Measurements from ENCODE around the gene DCC. TPM values are rescaled to one million over a fixed set of nuclear protein-coding genes. Genes with fewer than 3 reads are reported as not detected.

Gene DCC
- total and polyA plus RNA-seq, 9 of the 15 experiments (the other 6 are each of a cell fraction or from before 2014, with no cell fraction given): not detected

DNA sequence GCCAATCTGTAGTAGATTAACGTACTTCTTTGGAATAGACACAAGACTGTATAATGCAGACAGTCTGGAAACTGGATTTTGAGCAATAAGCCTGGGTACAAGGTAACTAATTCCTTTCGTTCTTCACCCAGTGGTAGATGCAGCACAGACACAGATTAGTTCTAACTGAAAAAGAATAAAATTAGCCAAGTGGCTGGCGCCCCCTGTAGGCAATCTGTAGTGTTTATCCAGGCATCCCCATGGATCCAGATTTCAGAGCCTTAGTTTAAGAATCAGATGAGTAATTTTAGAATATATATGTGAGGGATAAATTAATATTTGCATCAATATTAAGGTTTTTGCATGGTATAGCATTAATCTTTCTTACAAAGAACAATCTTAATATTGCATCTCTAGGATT is 563.9 kb downstream of the DCC start:
- Histone ChIP-seq H3K4me1 (replicated peaks in 1 of 2; ENCODE audit: control insufficient read depth in 2 of 2, insufficient read depth in 2 of 2, low read length in 2 of 2) (no peaks in the 10 kb centered on the region), H2AFZ (ENCODE audit: low read depth, low read length) (no peak overlapping the region), H3K4me2 (ENCODE audit: insufficient read depth, low read length) (no peak overlapping the region), H3K9me1 (ENCODE audit: control insufficient read depth, insufficient read depth, low read length) (no peaks in the 10 kb centered on the region), H3K79me2 (ENCODE audit: control insufficient read depth, insufficient read depth, low read length) (no peaks in the 10 kb centered on the region), H3K27ac (ENCODE audit: extremely low read depth, low read depth, low read length) (no peak overlapping the region), H3K4me3 (no peak overlapping the region), H3K9ac (ENCODE audit: insufficient read depth in 1 of 2, low read depth in 2 of 2, low read length in 2 of 2) (no peak overlapping the region), H3K27me3 (ENCODE audit: control insufficient read depth in 2 of 2, insufficient read depth in 2 of 2, low read length in 2 of 2) (no peaks in the 10 kb centered on the region), H3K9me3 (replicated peaks; ENCODE audit: control insufficient read depth, insufficient read depth, low read depth, low read length) (no peaks in the 10 kb centered on the region), H4K20me1 (replicated peaks; ENCODE audit: control insufficient read depth, insufficient read depth, low read length) (no peaks in the 10 kb centered on the region), H3K36me3 (ENCODE audit: control insufficient read depth, insufficient read depth, low read length) (no peaks in the 10 kb centered on the region)
- no TSS peak for BruUV-seq (replicated peaks)
- FAIRE-seq (no peak), ATAC-seq (no peak), DNase-seq (ENCODE audit: extremely low read depth in 1 of 4, low spot score in 3 of 4) (peak in 2 of 4 experiments; percentile 4 to 6)
- intact Hi-C loops (cut with micrococcal nuclease) (no loop called here), in situ Hi-C loops (cut with MboI) (no loop called here)
- 0% methylated on average over 3 of the region's 3 CpGs for WGBS (ENCODE audit: insufficient coverage, low coverage, missing lambda C conversion rate)
- ChIA-PET POLR2A (no interaction called here), CTCF (ENCODE audit: low intra/inter-chr PET ratio) (no interaction called here)
- no peak for TF ChIP-seq SIN3B (IDR thresholded peaks at IDR 0.05; ENCODE audit: low read depth)

DNA sequence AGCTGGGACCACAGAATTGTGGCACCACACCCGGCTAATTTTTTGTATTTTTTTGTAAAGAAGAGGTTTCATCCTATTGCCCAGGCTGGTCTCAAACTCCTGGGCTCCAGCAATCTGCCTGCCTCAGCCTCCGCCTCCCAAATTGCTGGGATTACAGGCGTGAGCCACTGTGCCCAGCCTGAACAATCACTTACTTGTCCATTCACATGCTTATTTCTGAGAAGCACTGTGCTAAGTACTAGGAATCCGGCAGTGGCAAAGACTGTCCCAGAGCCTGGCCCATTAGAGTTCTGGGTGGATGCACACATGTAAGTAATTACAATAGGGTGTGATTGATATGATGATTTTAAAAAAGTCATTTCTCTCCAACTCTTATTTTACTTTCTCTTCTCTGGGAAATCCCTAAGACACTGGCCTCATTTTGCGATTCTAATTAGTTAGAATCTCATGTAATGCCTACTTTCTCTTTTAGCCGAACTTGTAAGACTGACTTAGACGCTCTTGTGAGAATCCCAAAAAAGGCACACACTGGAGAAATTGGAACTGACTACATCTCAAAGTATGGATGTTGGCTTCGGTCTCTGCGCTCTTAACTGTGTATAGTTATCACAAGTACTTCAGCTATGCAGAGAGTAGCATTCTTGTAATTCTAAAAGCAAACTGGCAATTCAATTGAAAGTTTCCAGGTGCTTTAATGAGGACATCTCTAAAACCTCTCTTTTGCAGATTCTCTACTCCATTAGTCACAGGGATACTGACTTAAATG is 567.7 kb downstream of the DCC start:
- no peaks in the 10 kb centered on the region for H3K79me2 ChIP-seq (ENCODE audit: control insufficient read depth, insufficient read depth, low read length)
- H3K27ac ChIP-seq (ENCODE audit: extremely low read depth, low read depth, low read length): no peak overlapping the region
- intact Hi-C loops (cut with micrococcal nuclease) (no loop called here), in situ Hi-C loops (cut with MboI) (no loop called here)
- no peaks in the 10 kb centered on the region for H3K9me1 ChIP-seq (ENCODE audit: control insufficient read depth, insufficient read depth, low read length)
- H3K9me3 ChIP-seq (replicated peaks; ENCODE audit: control insufficient read depth, insufficient read depth, low read depth, low read length): no peaks in the 10 kb centered on the region
- no peaks in the 10 kb centered on the region for H4K20me1 ChIP-seq (replicated peaks; ENCODE audit: control insufficient read depth, insufficient read depth, low read length)
- DNase-seq (ENCODE audit: extremely low read depth in 1 of 4, low spot score in 3 of 4): no peak
- no peak for FAIRE-seq
- H3K4me1 ChIP-seq (replicated peaks in 1 of 2; ENCODE audit: control insufficient read depth in 2 of 2, insufficient read depth in 2 of 2, low read length in 2 of 2): no peaks in the 10 kb centered on the region
- no peak for ATAC-seq
- H3K27me3 ChIP-seq (ENCODE audit: control insufficient read depth in 2 of 2, insufficient read depth in 2 of 2, low read length in 2 of 2): no peaks in the 10 kb centered on the region
- ChIA-PET CTCF (ENCODE audit: low intra/inter-chr PET ratio) (no interaction called here), POLR2A (no interaction called here)
- no TSS peak for BruUV-seq (replicated peaks)
- H3K9ac ChIP-seq (ENCODE audit: insufficient read depth in 1 of 2, low read depth in 2 of 2, low read length in 2 of 2): no peak overlapping the region
- WGBS (ENCODE audit: insufficient coverage, low coverage, missing lambda C conversion rate): 0% methylated on average over 9 of the region's 9 CpGs
- no peaks in the 10 kb centered on the region for H3K36me3 ChIP-seq (ENCODE audit: control insufficient read depth, insufficient read depth, low read length)
- H3K4me3 ChIP-seq: no peak overlapping the region
- no peak overlapping the region for H2AFZ ChIP-seq (ENCODE audit: low read depth, low read length)
- H3K4me2 ChIP-seq (ENCODE audit: insufficient read depth, low read length): no peak overlapping the region
- TF ChIP-seq ZNF79 (CRISPR knock-in tag; IDR thresholded peaks at IDR 0.05; ENCODE audit: low read depth): no peak
- no peak for TF ChIP-seq ZNF57 (CRISPR knock-in tag; IDR thresholded peaks at IDR 0.05)
- TF ChIP-seq ZSCAN32 (CRISPR knock-in tag; IDR thresholded peaks at IDR 0.05): no peak
- TF ChIP-seq SIRT6 (IDR thresholded peaks at IDR 0.05; ENCODE audit: low read depth, low read length): no peak
- no peak for TF ChIP-seq XRCC4 (IDR thresholded peaks at IDR 0.05; ENCODE audit: extremely low read depth, insufficient read depth, insufficient read length)
- TF ChIP-seq KLF10 (CRISPR knock-in tag; IDR thresholded peaks at IDR 0.05): no peak
- no peak for TF ChIP-seq ZNF668 (CRISPR knock-in tag; IDR thresholded peaks at IDR 0.05)
- TF ChIP-seq WHSC1 (IDR thresholded peaks at IDR 0.05; ENCODE audit: low read length): no peak
- no peak for TF ChIP-seq FIP1L1 (IDR thresholded peaks at IDR 0.05; ENCODE audit: low read depth, low read length, poor library complexity, severe bottlenecking)
- TF ChIP-seq SRSF3 (IDR thresholded peaks at IDR 0.05; ENCODE audit: insufficient read depth, low read length): no peak
- TF ChIP-seq, protein P1, sequence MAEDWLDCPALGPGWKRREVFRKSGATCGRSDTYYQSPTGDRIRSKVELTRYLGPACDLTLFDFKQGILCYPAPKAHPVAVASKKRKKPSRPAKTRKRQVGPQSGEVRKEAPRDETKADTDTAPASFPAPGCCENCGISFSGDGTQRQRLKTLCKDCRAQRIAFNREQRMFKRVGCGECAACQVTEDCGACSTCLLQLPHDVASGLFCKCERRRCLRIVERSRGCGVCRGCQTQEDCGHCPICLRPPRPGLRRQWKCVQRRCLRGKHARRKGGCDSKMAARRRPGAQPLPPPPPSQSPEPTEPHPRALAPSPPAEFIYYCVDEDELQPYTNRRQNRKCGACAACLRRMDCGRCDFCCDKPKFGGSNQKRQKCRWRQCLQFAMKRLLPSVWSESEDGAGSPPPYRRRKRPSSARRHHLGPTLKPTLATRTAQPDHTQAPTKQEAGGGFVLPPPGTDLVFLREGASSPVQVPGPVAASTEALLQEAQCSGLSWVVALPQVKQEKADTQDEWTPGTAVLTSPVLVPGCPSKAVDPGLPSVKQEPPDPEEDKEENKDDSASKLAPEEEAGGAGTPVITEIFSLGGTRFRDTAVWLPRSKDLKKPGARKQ (CRISPR knock-in tag; IDR thresholded peaks at IDR 0.05): no peak
- no peak for TF ChIP-seq SRF (CRISPR knock-in tag; IDR thresholded peaks at IDR 0.05)
- no peak for TF ChIP-seq FOXK1 (CRISPR knock-in tag; IDR thresholded peaks at IDR 0.05; ENCODE audit: borderline replicate concordance)
- no peak for TF ChIP-seq ZNF436 (CRISPR knock-in tag; IDR thresholded peaks at IDR 0.05)
- no peak for TF ChIP-seq SAFB2 (IDR thresholded peaks at IDR 0.05; ENCODE audit: borderline replicate concordance, low read depth, low read length, severe bottlenecking)

Data from K562 (cell line).